NCI-H1417 (cell line): Measurements from ENCODE around the gene ST6GALNAC2.
"Not testable (repeated sequence)": the region's sequence is repeated elsewhere in the genome, so short reads cannot be mapped to it uniquely, and the experiment has no call there.

ENCODE experiments used
- DNase-seq, 3 experiments: peaks; one replicate each; lab custom pipeline; 2025; lab: John Stamatoyannopoulos, UW

Gene ST6GALNAC2

GRCh38 chr17:76540381-76541300, 45.0 kb downstream of the ST6GALNAC2 start:
- DNase-seq: peak; percentile 86 to 93 (median 86)

- no peak for DNase-seq
Measured at GRCh38 chr17:76539631-76540271, 45.9 kb downstream of the ST6GALNAC2 start, which contains the start of gene PRCD. PRCD (plus strand) TSS chr17:76540044; CDS start chr17:76540142, 98 bp downstream.

GRCh38 chr17:76538941-76539570, 46.6 kb downstream of the ST6GALNAC2 start:
- no peak for DNase-seq

GRCh38 chr17:76538281-76538931, 47.3 kb downstream of the ST6GALNAC2 start:
- DNase-seq: no peak

- peak in 1 of 3 experiments; percentile 31 for DNase-seq
Measured at GRCh38 chr17:76537578-76538280, 47.9 kb downstream of the ST6GALNAC2 start, which contains the start of gene CYGB. CYGB (minus strand) TSS chr17:76537709; CDS start chr17:76537542, 167 bp downstream.

- no peak for DNase-seq
Measured at GRCh38 chr17:76537288-76537577, 48.4 kb downstream of the ST6GALNAC2 start.

- no peak for DNase-seq
Measured at GRCh38 chr17:76536511-76537287, 49.0 kb downstream of the ST6GALNAC2 start.

GRCh38 chr17:76535788-76536510, 49.7 kb downstream of the ST6GALNAC2 start:
- DNase-seq: no peak

GRCh38 chr17:76534831-76535732, 50.6 kb downstream of the ST6GALNAC2 start:
- DNase-seq: no peak

GRCh38 chr17:76533640-76534359, 51.9 kb downstream of the ST6GALNAC2 start:
- DNase-seq: not testable (repeated sequence)

GRCh38 chr17:76532072-76532651, 53.5 kb downstream of the ST6GALNAC2 start:
- no peak for DNase-seq

GRCh38 chr17:76531486-76532038, 54.1 kb downstream of the ST6GALNAC2 start:
- DNase-seq: no peak

- DNase-seq: no peak
Measured at GRCh38 chr17:76530811-76531485, 54.7 kb downstream of the ST6GALNAC2 start.

GRCh38 chr17:76530095-76530723, 55.5 kb downstream of the ST6GALNAC2 start:
- no peak for DNase-seq

GRCh38 chr17:76529224-76530094, 56.2 kb downstream of the ST6GALNAC2 start:
- DNase-seq: no peak
